Astrocyte (in vitro differentiated cells and primary cell): Measurements from ENCODE around the gene CTR9.

ENCODE experiments used
- EZH2 ChIP-seq: IDR thresholded peaks from 2 replicates; pipeline ENCODE4 v1.6.1; 2012; ENCODE audit warnings: mild to moderate bottlenecking, low read length, inconsistent platforms; ENCODE audit not compliant: insufficient read depth
- TF ChIP-seq, protein P1 (sequence below): IDR thresholded peaks from 2 replicates; pipeline ENCODE4 v1.5.1; 2011; ENCODE audit warnings: low read depth, mild to moderate bottlenecking, inconsistent platforms, low read length, moderate library complexity; ENCODE audit not compliant: insufficient read depth

- no peak for TF ChIP-seq EZH2
- TF ChIP-seq, protein P1, sequence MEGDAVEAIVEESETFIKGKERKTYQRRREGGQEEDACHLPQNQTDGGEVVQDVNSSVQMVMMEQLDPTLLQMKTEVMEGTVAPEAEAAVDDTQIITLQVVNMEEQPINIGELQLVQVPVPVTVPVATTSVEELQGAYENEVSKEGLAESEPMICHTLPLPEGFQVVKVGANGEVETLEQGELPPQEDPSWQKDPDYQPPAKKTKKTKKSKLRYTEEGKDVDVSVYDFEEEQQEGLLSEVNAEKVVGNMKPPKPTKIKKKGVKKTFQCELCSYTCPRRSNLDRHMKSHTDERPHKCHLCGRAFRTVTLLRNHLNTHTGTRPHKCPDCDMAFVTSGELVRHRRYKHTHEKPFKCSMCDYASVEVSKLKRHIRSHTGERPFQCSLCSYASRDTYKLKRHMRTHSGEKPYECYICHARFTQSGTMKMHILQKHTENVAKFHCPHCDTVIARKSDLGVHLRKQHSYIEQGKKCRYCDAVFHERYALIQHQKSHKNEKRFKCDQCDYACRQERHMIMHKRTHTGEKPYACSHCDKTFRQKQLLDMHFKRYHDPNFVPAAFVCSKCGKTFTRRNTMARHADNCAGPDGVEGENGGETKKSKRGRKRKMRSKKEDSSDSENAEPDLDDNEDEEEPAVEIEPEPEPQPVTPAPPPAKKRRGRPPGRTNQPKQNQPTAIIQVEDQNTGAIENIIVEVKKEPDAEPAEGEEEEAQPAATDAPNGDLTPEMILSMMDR, result no peak
Measured at GRCh38 chr11:10709299-10710086, 41.6 kb upstream of the CTR9 start.
